Measurements from ENCODE around the gene MBD6. TPM values are rescaled to one million over a fixed set of nuclear protein-coding genes. Genes with fewer than 3 reads are reported as not detected.

Gene MBD6
- total and polyA plus RNA-seq, 2 of the 4 experiments (the other 2 are of a cell fraction): 0.90 to 9.3 TPM

DNA sequence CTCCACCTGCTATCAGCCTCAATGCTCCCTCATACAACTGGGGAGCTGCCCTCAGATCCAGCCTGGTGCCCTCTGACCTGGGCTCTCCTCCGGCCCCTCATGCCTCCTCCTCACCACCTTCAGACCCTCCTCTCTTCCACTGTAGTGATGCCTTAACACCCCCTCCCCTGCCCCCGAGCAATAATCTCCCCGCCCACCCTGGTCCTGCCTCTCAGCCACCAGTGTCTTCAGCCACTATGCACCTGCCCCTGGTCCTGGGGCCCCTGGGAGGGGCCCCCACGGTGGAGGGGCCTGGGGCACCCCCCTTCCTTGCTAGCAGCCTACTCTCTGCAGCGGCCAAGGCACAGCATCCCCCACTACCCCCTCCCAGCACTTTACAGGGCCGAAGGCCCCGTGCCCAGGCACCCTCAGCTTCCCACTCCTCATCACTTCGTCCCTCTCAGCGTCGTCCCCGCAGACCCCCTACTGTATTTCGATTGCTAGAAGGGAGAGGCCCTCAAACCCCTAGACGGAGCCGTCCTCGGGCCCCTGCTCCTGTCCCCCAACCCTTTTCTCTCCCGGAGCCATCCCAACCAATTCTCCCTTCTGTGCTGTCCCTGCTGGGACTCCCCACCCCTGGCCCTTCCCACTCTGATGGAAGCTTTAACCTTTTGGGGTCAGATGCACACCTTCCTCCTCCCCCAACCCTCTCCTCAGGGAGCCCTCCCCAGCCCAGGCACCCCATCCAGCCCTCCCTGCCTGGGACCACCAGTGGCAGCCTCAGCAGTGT, 3.2 kb downstream of the MBD6 start:
- Histone ChIP-seq H2AK9ac (replicated peaks; ENCODE audit: low read depth, low read length, poor library complexity) (peak overlapping the region; percentile 63), H3K9me1 (ENCODE audit: insufficient read depth, low read length) (peaks cover 14% of the 10 kb centered on the region), H2BK5ac (ENCODE audit: low read depth, low read length, poor library complexity, severe bottlenecking) (no peak overlapping the region), H3K14ac (replicated peaks; ENCODE audit: low read depth, low read length) (no peak overlapping the region), H2AFZ (replicated peaks; ENCODE audit: low read length, poor library complexity) (no peak overlapping the region), H3K9ac (ENCODE audit: low read depth, low read length) (no peak overlapping the region), H3K56ac (ENCODE audit: extremely low read depth, insufficient read depth, low read length) (no peak overlapping the region), H3K36me3 (ENCODE audit: control insufficient read depth, insufficient read depth, low read length) (peaks cover 56% of the 10 kb centered on the region), H3K23ac (ENCODE audit: low read depth, low read length) (no peak overlapping the region), H2AK5ac (ENCODE audit: low read depth, low read length) (no peak overlapping the region), H2BK20ac (ENCODE audit: low read depth, low read length) (no peak overlapping the region), H3K4me2 (ENCODE audit: low read depth, low read length) (no peak overlapping the region), H3K9me3 (ENCODE audit: control insufficient read depth, insufficient read depth, low read length) (no peaks in the 10 kb centered on the region), H4K20me1 (ENCODE audit: insufficient read depth, low read length) (peaks cover 26% of the 10 kb centered on the region), H4K91ac (ENCODE audit: insufficient read depth, low read depth, low read length) (no peak overlapping the region), H3K4ac (ENCODE audit: low read depth, low read length) (no peak overlapping the region), H3K18ac (ENCODE audit: low read depth, low read length) (no peak overlapping the region), H3K4me3 (ENCODE audit: insufficient read depth, low read depth, low read length) (no peak overlapping the region), H3K79me1 (ENCODE audit: low read depth in 1 of 2, low read length in 2 of 2) (peaks cover 17 to 65% of the 10 kb centered on the region in 2 experiments), H3K27me3 (ENCODE audit: control insufficient read depth, insufficient read depth, low read length) (no peaks in the 10 kb centered on the region), H3K27ac (ENCODE audit: insufficient read depth, low read length) (no peak overlapping the region), H3K4me1 (ENCODE audit: control insufficient read depth, insufficient read depth, low read length) (peaks cover 21% of the 10 kb centered on the region), H4K5ac (ENCODE audit: low read depth, low read length) (no peak overlapping the region), H4K8ac (ENCODE audit: low read depth in 2 of 2, low read length in 2 of 2) (no peak overlapping the region), H2BK120ac (ENCODE audit: low read depth, low read length) (no peak overlapping the region), H2BK15ac (ENCODE audit: low read depth, low read length) (no peak overlapping the region)
- CTCF ChIA-PET: no interaction called here
- ATAC-seq (ENCODE audit: low read depth) (no peak), DNase-seq (no peak)
- in situ Hi-C loops (cut with MboI; ENCODE audit: low sequenced_read_pairs) (no loop called here), intact Hi-C loops (cut with micrococcal nuclease) (no loop called here), dilution Hi-C loops (cut with HindIII; ENCODE audit: low sequenced_read_pairs, unreplicated experiment) (no loop called here)
- POLR2A ChIA-PET (ENCODE audit: unreplicated experiment): no interaction called here
- TF ChIP-seq BHLHE40 (IDR thresholded peaks at IDR 0.05; ENCODE audit: low read depth, low read length): no peak
- 63% methylated on average over 7 of the region's 16 CpGs; no CpG with 5 or more reads in 1 of the 2 experiments for WGBS, 2 experiments (ENCODE audit: extremely low coverage in 2 of 2, insufficient read length in 1 of 2)
- no TSS peak for BruUV-seq (replicated peaks)
